OCI-LY7 (cell line): Measurements from ENCODE around the gene KCNJ12. TPM values are rescaled to one million over a fixed set of nuclear protein-coding genes. Genes with fewer than 3 reads are reported as not detected.

Experiments
- BruUV-seq: library from RNA; stranded (reverse); fragments of 400-500 nt; replicated peaks from 2 replicates; lab custom pipeline; 2021; lab: Mats Ljungman, UMichigan
- CTCF ChIA-PET: fragments of 300-600 bp; sonication (Branson Sonifier 250); formaldehyde crosslinking; loops from one replicate; lab custom pipeline; 2022; ENCODE audit warnings: antibody characterized with exemption; ENCODE audit not compliant: unreplicated experiment; lab: Charles Lee
- POLR2A ChIA-PET: fragments of 300-600 bp; sonication (Branson Sonifier 250); formaldehyde crosslinking; loops from one replicate; lab custom pipeline; 2022; ENCODE audit warnings: antibody characterized with exemption; lab: Charles Lee
- DNase-seq: peaks from one replicate; pipeline ENCODE4 v3.0.0-alpha.2; 2015; ENCODE audit warnings: low spot score
- H2AFZ ChIP-seq: fragments of 200-600 bp; sonication (generic), shearing (Covaris generic); 2 replicates; pipeline ENCODE4 v1.6.1; 2014; ENCODE audit warnings: mild to moderate bottlenecking, antibody characterized with exemption, low read length, moderate library complexity
- H3K27ac ChIP-seq: fragments of 200-600 bp; sonication (generic); 2 replicates; pipeline ENCODE4 v1.5.1; 2014; ENCODE audit warnings: mixed run types, low read depth, mild to moderate bottlenecking, moderate library complexity, low read length, inconsistent platforms; ENCODE audit not compliant: poor library complexity, severe bottlenecking
- H3K36me3 ChIP-seq: fragments of 200-600 bp; sonication (generic); 2 replicates; pipeline ENCODE4 v1.6.1; 2014; ENCODE audit warnings: mild to moderate bottlenecking, antibody characterized with exemption, low read length, moderate library complexity, mixed read lengths; ENCODE audit not compliant: insufficient read depth
- H3K4me1 ChIP-seq: fragments of 200-600 bp; sonication (generic); 2 replicates; pipeline ENCODE4 v1.5.1; 2014; ENCODE audit warnings: mild to moderate bottlenecking, low read length; ENCODE audit not compliant: insufficient read depth, poor library complexity, severe bottlenecking
- H3K4me2 ChIP-seq: fragments of 200-600 bp; sonication (generic); 2 replicates; pipeline ENCODE4 v1.6.1; 2014; ENCODE audit warnings: mild to moderate bottlenecking, low read length
- H3K4me3 ChIP-seq: fragments of 200-600 bp; sonication (generic); 2 replicates; pipeline ENCODE4 v1.5.1; 2014; ENCODE audit warnings: mild to moderate bottlenecking, low read depth, low read length; ENCODE audit not compliant: poor library complexity, severe bottlenecking
- H3K79me2 ChIP-seq: fragments of 200-600 bp; sonication (generic); 2 replicates; pipeline ENCODE4 v1.6.1; 2016; ENCODE audit warnings: low read depth, mild to moderate bottlenecking, low read length, moderate library complexity, mixed read lengths; ENCODE audit not compliant: insufficient read depth
- H3K9me2 ChIP-seq: fragments of 200-600 bp; sonication (generic); 2 replicates; pipeline ENCODE4 v1.6.1; 2016; ENCODE audit warnings: mild to moderate bottlenecking, low read length, mixed read lengths; ENCODE audit not compliant: insufficient read depth
- H3K9me3 ChIP-seq: fragments of 200-600 bp; sonication (generic); 2 replicates; pipeline ENCODE4 v1.6.1; 2014; ENCODE audit warnings: mild to moderate bottlenecking, mixed run types, low read length, mixed read lengths
- H4K20me1 ChIP-seq: fragments of 200-600 bp; sonication (generic); 2 replicates; pipeline ENCODE4 v1.6.1; 2014; ENCODE audit warnings: mild to moderate bottlenecking, antibody characterized with exemption, low read length, moderate library complexity, mixed read lengths; ENCODE audit not compliant: insufficient read depth
- EZH2phosphoT487 ChIP-seq: fragments of 200-600 bp; sonication (generic); IDR thresholded peaks from 2 replicates; pipeline ENCODE4 v1.6.1; 2018; ENCODE audit warnings: low read depth, borderline replicate concordance, mild to moderate bottlenecking, mixed run types, antibody characterized with exemption, low read length, moderate library complexity, mixed read lengths
- intact Hi-C: fragments of 100-400 bp; cut with micrococcal nuclease; formaldehyde crosslinking; loops from one replicate; pipeline ENCODE4 v1.10.0; 2022; ENCODE audit not compliant: unreplicated experiment
- total RNA-seq, 2 experiments: library from RNA; depleted of rRNA in 1 of 2; stranded (reverse); fragments of >200 nt in 1 of 2; shearing (Covaris generic) in 1 of 2; gene quantifications; 2 replicates each; pipeline ENCODE4 v1.2.3, GENCODE V29; 2014 to 2022
- TF ChIP-seq, protein P1 (sequence below): fragments of 200-600 bp; sonication (generic); conservative IDR thresholded peaks from 2 replicates; pipeline ENCODE4 v1.5.1; 2014; ENCODE audit warnings: mild to moderate bottlenecking, antibody characterized with exemption, low read length, moderate library complexity, mixed read lengths

The KCNJ12 gene
- total RNA-seq, 2 experiments from 2014 or later: 0.16 to 0.17 TPM

DNA sequence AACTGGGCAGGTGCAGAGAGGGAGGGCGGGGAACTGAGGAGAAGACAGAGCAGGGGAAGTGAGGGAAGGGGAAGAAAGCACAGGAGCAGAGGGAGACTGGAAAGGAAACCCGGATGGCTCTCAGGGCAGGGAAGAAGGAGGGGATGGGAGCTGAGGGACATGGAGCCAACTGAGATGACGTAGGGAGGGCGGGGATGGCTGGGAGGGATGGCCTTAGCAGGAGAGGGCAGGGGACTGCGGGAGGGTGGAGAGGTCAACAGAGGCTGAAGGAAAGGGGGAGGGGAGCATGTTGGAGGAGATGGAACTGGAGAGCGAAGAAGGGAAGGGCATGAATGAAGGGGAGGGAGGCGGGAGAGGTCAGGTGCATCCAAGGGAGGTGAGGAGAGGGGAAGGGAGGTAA is 81.9 kb downstream of the KCNJ12 start:
- intact Hi-C loops: loop anchor here (5.0 kb wide), 1 partner anchor 54 kb away; no protein-coding TSS in a partner anchor
- DNase-seq: no peak
- BruUV-seq: no TSS peak
- H3K4me3 ChIP-seq: no peak overlapping the region
- POLR2A ChIA-PET: no interaction called here
- no peaks in the 10 kb centered on the region for H3K9me3 ChIP-seq
- no peaks in the 10 kb centered on the region for H3K36me3 ChIP-seq
- no peak overlapping the region for H3K4me2 ChIP-seq
- no peaks in the 10 kb centered on the region for H3K79me2 ChIP-seq
- no peaks in the 10 kb centered on the region for H3K9me2 ChIP-seq
- CTCF ChIA-PET: interaction anchor here (1.0 kb wide), 1 partner anchor 13 kb away, joined by 3 read pairs; no protein-coding TSS in a partner anchor
- no peak overlapping the region for H3K27ac ChIP-seq
- no peak for TF ChIP-seq EZH2phosphoT487
- TF ChIP-seq, protein P1, sequence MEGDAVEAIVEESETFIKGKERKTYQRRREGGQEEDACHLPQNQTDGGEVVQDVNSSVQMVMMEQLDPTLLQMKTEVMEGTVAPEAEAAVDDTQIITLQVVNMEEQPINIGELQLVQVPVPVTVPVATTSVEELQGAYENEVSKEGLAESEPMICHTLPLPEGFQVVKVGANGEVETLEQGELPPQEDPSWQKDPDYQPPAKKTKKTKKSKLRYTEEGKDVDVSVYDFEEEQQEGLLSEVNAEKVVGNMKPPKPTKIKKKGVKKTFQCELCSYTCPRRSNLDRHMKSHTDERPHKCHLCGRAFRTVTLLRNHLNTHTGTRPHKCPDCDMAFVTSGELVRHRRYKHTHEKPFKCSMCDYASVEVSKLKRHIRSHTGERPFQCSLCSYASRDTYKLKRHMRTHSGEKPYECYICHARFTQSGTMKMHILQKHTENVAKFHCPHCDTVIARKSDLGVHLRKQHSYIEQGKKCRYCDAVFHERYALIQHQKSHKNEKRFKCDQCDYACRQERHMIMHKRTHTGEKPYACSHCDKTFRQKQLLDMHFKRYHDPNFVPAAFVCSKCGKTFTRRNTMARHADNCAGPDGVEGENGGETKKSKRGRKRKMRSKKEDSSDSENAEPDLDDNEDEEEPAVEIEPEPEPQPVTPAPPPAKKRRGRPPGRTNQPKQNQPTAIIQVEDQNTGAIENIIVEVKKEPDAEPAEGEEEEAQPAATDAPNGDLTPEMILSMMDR: no peak
- no peak overlapping the region for H2AFZ ChIP-seq
- no peaks in the 10 kb centered on the region for H4K20me1 ChIP-seq
- H3K4me1 ChIP-seq: no peaks in the 10 kb centered on the region

DNA sequence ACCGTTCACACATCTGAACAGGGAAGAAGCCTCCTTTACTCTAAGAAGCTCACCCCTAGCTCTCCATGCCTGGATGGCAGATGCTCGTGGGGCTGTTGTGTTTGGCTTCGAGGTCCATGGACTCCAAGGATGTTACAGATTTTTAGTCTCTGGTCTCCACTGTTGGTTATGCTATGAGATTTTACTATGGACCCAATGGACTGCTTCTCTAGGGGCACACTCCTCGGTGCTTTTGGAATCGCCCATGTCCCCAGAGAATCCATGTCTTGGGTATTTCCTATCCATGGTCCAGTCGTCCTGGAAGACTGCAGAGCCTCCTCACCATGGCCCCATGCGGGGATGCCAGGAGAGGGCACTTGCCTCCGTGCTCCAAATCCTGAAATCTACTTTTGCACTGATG is 83.4 kb downstream of the KCNJ12 start:
- Histone ChIP-seq H4K20me1 (no peaks in the 10 kb centered on the region), H3K79me2 (no peaks in the 10 kb centered on the region), H2AFZ (no peak overlapping the region), H3K4me2 (no peak overlapping the region), H3K4me1 (no peaks in the 10 kb centered on the region), H3K27ac (no peak overlapping the region), H3K9me2 (no peaks in the 10 kb centered on the region), H3K9me3 (no peaks in the 10 kb centered on the region), H3K36me3 (no peaks in the 10 kb centered on the region), H3K4me3 (no peak overlapping the region)
- TF ChIP-seq, protein P1: no peak
- TF ChIP-seq EZH2phosphoT487: no peak
- ChIA-PET CTCF (no interaction called here), POLR2A (no interaction called here)
- intact Hi-C loops: loop anchor here (5.0 kb wide), 1 partner anchor 53 kb away; no protein-coding TSS in a partner anchor
- no peak for DNase-seq
- no TSS peak for BruUV-seq

DNA sequence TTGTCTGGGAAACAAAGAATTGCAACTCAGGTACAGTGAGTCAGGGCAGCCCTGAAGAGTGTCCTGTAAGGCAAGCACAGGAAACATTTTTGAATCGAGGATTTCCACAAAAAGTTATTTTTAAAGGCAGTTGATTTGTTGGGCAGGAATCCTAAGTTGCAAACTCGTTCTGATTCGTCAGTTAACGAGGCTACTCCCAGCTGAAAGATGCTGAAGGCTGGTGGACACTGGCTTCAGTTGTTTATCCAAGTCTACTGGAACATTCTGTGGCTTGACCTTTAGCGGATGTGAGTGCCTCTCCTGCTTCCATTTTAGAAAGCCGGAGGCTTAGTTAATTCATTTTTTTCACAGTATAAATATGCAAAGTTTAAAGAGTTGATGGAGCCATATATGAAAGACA is 84.2 kb downstream of the KCNJ12 start:
- Histone ChIP-seq H3K4me1 (no peaks in the 10 kb centered on the region), H3K9me2 (no peaks in the 10 kb centered on the region), H3K79me2 (no peaks in the 10 kb centered on the region), H3K27ac (no peak overlapping the region), H3K4me3 (no peak overlapping the region), H3K9me3 (no peaks in the 10 kb centered on the region), H4K20me1 (no peaks in the 10 kb centered on the region), H2AFZ (no peak overlapping the region), H3K4me2 (no peak overlapping the region), H3K36me3 (no peaks in the 10 kb centered on the region)
- DNase-seq: no peak
- ChIA-PET CTCF (no interaction called here), POLR2A (no interaction called here)
- intact Hi-C loops: no loop called here
- TF ChIP-seq, protein P1: no peak
- TF ChIP-seq EZH2phosphoT487: no peak
- no TSS peak for BruUV-seq
